Esophagus mucosa (tissue), 1 donor: ENCODE measurements around the gene MICALL2. TPM values are rescaled to one million over a fixed set of nuclear protein-coding genes. Genes with fewer than 3 reads are reported as not detected.

Source experiments
- ATAC-seq: fragments of 200-7000 bp; cut with Tn5 transposase; one replicate; pipeline ENCODE4 v1.9.1; 2020
- total RNA-seq: library from RNA; stranded (reverse); gene quantifications from one replicate; pipeline ENCODE4 v1.2.4, GENCODE V29; 2023
- donor health status: DM: yes; HTN: yes; CAD: no.

MICALL2 gene
- total RNA-seq, 1 donor from 2014 or later, result 16.1 TPM

- ATAC-seq, result no peak
These were observed 33.9 kb upstream of the MICALL2 start for GRCh38 chr7:1493129-1493528.

DNA sequence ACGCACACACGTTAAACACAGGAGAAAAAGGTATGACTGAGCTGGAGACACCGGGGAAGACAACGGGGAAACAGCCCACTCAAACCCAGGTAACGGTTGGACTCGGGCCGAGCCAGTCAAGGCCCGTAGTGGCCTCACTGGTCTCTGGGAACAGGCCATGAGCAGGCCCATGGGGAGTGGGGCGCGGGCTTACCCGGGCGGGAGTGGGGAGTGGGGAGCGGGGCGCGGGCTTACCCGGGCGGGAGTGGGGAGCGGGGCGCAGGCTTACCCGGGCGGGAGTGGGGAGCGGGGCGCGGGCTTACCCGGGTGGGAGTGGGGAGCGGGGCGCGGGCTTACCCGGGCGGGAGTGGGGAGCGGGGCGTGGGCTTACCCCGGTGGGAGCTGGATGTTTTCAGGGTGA is 33.4 kb upstream of the MICALL2 start:
- no peak for ATAC-seq

- no peak for ATAC-seq
These were observed 33.0 kb upstream of the MICALL2 start for GRCh38 chr7:1492221-1492620.

GRCh38 chr7:1490837-1491236 is 31.6 kb upstream of the MICALL2 start:
- ATAC-seq, result no peak

DNA sequence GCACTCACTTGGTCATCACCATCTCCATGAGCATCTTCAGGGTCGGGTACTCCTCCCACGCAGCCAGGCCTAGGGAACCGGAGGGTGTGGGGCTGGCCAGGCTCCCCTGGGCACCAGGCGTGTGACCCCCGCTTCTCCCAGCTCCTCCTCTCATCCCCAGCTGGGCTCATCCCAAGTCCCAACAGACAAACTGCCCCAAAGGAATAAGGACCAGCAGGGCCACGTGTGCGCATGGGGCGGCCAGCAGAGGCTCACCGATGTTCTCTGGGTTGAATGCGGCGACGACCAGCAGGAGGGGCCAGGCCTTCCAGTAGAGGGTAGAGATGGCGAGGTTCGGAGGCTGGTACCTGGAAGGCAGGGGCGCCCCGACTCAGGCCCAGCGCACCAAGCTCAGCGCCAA is 30.1 kb upstream of the MICALL2 start:
- no peak for ATAC-seq

DNA sequence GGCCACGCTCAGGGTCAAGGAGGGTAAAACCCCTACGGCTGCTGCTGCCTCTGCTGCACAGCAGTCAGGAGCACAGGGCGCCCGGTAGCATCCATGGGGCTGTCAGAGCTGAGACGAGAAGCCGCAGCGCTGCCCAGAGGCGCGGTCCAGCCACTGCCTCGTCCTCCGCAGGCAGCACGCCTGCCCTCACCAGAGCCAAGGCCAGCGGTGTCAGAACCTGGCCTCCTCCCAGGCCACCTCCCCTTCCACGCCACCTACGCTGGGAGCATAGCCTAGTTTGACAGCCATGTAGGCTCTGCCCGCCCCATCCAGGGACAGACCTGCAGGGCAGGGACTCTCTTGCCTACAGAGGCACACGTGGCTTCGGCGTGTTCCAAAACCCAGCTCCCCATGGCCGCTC is 28.7 kb upstream of the MICALL2 start:
- ATAC-seq, result no peak

GRCh38 chr7:1487466-1487865 is 28.2 kb upstream of the MICALL2 start:
- ATAC-seq, result no peak

DNA sequence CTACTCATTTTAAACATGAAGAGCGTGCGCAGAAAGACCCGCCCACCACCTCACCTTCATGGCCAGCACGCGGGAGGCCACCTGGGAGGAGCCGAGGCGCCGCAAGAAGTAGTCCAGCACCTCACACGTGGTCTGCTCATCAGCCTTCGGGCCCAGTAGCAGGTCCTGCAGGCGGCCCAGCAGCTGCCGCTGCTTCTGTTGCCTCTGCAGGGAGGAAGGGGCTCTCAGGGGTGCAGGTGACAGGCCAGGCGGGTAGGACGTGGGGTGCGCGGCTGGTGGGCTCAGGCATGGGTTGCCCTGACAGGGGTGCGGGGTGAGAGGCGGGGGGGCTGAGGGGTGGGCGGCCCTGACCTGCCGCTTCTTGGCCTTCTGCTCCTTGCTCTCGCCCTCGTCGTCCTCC is 27.3 kb upstream of the MICALL2 start:
- ATAC-seq, result no peak

DNA sequence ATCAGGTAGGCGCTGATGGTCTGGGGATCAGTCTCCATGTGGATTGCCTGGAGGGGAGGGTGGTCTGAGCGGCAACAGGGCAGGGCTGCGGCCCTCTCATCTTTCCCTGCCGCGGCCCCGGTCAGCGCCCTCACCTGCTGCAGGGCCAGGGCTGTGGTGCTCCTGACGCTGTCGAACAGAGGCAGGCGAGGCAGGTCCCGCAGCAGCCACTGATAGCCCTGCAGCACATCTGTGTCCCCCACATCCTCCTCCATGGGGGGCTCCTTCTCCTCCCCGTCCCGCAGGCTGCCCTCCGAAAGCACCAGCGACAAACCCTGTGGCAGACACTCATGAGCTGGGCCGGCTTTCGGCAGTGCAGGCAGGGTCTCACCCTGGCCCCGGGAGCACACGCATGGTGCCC is 25.9 kb upstream of the MICALL2 start:
- ATAC-seq, result no peak

GRCh38 chr7:1484569-1484968 is 25.3 kb upstream of the MICALL2 start:
- ATAC-seq, result no peak

DNA sequence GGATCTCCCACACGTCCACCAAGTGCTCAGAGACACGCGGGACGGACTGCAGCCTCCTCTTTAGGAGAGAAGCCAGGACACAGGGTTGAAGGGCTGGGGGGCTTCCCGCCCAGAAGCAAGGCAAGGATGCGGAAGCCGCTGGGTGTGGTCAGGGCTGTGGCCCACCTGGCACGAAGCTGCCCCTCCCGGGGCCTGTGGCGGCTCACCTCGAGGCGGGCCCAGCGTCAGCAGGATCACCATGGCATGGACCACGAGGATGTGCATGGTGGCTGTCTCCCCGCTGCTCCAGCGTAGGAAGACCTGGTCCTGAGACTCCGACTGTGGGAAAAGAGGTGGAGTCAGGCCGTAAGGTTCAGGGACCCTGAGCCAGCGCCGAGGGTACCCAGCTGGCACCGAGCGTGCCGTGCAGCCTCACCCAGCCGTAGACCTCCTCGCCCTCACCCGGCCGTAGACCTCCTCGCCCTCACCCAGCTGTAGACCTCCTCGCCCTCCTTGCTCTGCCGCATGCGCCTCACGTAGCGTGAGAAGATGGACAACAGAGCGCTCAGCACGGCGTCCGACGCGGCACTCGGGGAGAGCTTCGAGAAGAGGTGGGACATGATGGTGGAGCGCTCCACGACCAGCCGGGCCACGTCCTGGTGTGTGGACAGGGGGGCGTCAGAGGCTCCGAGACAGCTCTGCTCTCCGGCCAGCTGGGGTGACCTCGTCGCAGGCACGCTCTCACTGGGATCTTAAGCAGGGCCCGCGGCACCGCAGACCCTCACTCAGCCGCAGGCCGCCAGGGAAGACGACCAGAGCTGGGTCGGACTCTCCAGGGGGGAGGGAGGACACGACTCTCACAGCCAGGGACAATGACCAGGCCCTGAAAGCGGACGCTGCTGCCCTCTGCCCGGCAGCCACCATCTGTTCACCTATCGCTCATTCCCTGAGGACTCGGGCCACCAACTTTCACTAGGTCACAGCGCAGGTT is 24.6 kb upstream of the MICALL2 start:
- ATAC-seq, result no peak

GRCh38 chr7:1483079-1483478 is 23.8 kb upstream of the MICALL2 start:
- no peak for ATAC-seq

DNA sequence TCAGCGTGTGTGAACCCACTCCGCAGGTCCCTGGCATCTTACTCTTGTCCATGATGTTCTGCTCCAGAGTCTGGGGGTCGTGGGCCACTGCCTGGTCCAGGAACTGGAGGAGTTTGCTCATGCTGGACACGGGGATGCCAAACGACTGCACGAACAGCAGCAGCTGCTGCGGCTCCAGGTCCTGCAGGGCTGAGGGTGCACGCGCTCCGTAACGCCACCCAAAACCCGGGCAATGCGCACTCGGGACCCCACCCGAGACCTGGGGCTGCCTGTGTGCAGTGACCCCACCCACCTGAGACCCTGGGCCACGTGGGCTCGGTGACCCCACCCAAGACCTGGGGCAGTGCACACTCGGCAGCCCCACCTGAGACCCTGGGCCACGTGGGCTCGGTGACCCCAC is 22.0 kb upstream of the MICALL2 start:
- no peak for ATAC-seq

DNA sequence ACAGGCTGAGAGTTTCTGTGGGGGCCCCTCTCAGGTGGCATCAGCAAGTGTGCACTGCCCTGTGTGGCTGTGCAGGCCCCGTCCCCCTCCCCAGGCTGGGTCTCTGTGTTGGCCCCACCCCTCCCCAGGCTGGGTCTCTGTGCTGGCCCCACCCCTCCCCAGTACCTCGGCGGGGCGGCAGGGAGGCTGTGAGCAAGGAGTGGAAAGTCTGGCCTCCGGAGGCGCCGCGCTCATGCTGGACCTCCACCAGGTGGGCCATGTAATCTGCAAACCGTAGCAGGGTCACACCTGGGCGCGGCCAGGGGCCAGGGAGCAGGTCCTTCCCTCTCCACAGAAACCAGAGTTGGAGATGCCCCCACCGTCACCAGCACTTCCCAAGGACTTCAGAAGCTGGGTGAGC is 21.4 kb upstream of the MICALL2 start:
- ATAC-seq, result no peak

DNA sequence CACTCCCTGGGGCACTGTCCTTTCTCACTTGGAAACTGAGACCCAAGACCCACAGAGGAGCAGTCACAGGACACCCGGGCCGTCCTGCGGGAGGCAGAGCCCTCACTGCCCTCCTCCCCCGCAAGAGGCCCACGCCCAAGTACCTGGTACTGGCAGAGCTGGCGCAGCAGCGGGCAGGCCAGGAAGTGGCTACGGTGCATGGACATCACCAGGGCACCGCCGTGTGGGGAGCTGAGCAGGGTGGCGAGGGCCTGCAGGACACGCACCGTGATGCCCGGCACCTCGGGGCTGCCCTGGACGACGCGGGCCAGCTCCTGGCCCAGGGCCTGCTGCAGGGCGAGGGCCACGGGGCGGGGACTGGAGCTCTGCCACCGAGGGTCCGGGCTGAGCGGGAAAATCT is 20.0 kb upstream of the MICALL2 start:
- no peak for ATAC-seq

- no peak for ATAC-seq
These were observed 19.2 kb upstream of the MICALL2 start for GRCh38 chr7:1478480-1478879.

- ATAC-seq, result no peak
These were observed 17.6 kb upstream of the MICALL2 start for GRCh38 chr7:1476859-1477258.

DNA sequence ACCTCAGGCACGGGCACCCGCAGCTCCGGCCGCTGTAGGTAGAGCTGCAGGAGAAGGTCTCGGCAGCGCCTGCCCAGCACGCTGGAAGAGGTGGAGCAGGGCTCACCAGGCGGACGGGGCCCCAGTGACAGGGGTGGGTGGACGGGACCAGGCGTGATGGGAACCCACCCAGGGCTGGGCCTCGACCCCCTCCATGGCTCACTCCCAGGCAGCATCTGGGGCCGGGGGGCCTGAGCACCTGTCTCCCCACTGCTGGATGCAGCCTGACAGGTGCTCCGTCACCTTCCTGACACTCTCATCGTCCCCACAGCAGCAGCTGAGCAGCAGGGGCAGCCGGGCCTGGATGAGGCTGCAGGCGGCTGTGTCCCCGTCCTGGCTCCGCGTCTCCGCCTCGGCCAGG is 16.7 kb upstream of the MICALL2 start:
- no peak for ATAC-seq

DNA sequence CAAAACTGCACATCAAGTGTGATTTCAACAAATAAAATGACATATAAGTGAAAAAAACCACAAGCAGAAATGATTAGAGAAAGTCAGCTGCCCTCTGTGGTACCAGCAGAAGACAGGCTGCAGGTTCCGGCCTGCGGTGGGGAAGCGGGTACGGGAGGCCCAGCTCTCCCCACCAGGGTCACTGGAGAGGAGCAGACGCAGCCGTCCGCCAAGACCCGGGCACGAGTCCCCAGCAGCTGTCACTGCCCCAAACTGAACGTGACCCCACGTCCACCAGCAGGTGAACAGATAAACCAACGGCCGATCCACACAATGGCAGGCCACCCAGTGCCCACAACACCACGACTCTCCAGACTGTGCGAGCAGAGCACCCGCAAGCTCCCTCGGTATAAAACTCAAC is 16.1 kb upstream of the MICALL2 start:
- no peak for ATAC-seq

DNA sequence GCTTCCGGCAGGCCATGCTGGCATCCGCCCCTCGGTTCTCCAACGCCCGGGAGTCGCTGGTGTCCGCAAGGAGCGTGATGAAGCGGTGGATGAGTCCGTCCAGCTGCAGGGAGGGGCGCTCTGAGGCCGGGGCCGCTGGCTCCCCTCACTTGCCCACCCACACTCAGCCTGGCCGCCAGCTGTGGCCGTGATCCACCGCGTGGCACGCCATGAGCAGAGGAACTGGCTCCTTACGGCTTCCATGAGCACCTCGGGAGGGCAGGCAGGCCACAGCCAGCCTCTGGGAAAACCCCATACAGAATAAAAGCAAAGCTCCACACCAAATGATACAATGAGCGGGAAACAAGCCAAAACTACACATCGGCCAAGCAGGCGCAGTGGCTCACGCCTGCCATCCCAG is 15.5 kb upstream of the MICALL2 start:
- ATAC-seq, result peak; percentile 48

DNA sequence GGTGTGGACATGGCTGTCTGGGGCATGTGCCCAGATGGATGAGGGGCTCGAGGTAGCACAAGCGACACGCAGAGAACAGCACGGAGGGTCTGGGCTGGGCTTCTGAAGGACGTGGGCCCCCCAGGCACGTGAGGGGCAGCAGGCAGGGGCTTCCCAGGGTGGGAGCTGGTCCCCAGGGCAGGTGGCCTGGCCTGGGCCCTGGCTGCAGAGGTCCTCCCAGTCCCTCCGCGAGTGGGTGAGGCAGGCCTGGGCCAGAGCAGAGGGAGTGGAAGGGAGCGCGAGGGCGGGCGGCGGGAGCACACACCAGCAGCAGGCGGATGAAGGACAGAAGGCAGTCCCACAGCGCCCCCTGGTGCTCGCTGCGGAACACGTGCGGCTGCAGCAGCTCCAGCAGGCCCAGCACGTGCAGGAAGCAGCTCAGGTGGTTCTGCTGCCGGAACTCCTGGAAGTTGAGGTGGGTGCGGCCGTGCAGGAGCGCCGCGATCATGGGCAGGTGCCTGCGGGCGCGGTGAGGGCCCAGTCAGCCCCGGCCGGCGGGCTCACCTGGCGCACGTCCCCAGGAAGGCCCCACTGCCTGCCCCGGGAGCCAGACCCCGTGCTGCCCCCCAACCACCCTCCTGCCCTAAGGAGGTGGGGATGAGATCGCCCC is 14.7 kb upstream of the MICALL2 start:
- ATAC-seq, result peak; percentile 83

DNA sequence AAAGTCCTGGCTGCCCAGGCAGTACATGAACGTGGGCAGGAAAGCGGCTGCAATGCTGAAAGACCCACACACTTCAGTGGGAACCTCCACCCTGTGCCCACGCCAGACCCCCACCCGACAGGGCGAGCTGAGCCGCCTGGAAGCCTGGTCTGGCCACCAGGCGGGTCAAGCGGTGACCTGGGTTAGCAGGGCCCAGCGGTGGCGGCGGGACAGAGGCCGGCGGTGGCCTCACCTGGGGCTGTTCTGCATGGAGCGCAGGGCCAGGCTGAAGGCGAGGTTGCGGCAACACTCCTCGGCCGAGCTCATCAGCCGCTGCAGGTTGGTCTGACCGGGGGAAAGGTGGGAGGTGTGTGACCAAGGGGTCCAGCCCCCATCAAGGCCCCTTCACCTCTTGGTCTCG is 11.6 kb upstream of the MICALL2 start:
- ATAC-seq, result no peak

GRCh38 chr7:1468643-1469298 is 9.5 kb upstream of the MICALL2 start:
- no peak for ATAC-seq

DNA sequence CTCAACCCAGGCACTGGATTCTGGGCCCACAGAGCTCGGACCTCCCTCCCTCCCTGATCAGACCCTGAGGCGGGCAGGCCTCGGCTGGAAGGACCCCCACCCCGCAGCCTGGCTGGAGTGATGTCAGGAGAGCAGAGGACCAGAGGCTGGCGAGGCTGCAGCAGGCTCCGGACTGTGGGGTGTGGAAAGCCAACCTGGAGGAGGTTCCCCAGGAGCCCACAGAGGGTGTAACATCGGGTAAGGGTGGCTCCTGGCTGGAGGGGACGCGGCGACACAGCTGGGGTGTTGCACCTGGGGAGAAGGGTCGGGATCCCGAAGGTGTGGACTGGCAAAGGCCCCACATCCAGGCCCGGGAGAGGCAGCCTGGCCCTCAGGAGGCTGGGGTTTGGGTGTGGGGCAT is 8.9 kb upstream of the MICALL2 start:
- no peak for ATAC-seq
